Keratinocyte (primary cell): ENCODE measurements around the gene CAPN7. TPM values are rescaled to one million over a fixed set of nuclear protein-coding genes. Genes with fewer than 3 reads are reported as not detected.

Source experiments
- DNase-seq: peaks from one replicate; pipeline ENCODE4 v3.0.0-alpha.2; 2011; ENCODE audit warnings: low read depth, missing footprints, low spot score
- FAIRE-seq: peaks from 2 replicates; lab custom pipeline; 2011; peaks lifted over from hg19 to GRCh38; lab: Jason Lieb, UNC
- H2AFZ ChIP-seq: 2 replicates; pipeline ENCODE4 v1.6.0; 2012; ENCODE audit warnings: low read length, control low read depth, inconsistent platforms; ENCODE audit not compliant: control insufficient read depth
- H3K27ac ChIP-seq: 2 replicates; pipeline ENCODE4 v1.5.1; 2011; ENCODE audit warnings: low read length; ENCODE audit not compliant: control insufficient read depth, insufficient read depth
- H3K27me3 ChIP-seq: 3 replicates; pipeline ENCODE4 v1.6.0; 2011; ENCODE audit warnings: low read length; ENCODE audit not compliant: control insufficient read depth, insufficient read depth; ENCODE audit errors: extremely low read depth
- H3K36me3 ChIP-seq, 2 experiments: 2 replicates in 1 of 2; 3 replicates in 1 of 2; pipeline ENCODE4 v1.5.1; 2011; ENCODE audit warnings: low read length in 2 of 2, mild to moderate bottlenecking in 1 of 2; ENCODE audit not compliant: control insufficient read depth in 2 of 2, insufficient read depth in 2 of 2; ENCODE audit errors: extremely low read depth in 1 of 2
- H3K4me1 ChIP-seq: 3 replicates; pipeline ENCODE4 v1.5.1; 2011; ENCODE audit warnings: low read length; ENCODE audit not compliant: control insufficient read depth, insufficient read depth; ENCODE audit errors: extremely low read depth
- H3K4me2 ChIP-seq: 3 replicates; pipeline ENCODE4 v1.6.0; 2011; ENCODE audit warnings: low read depth, low read length; ENCODE audit not compliant: control insufficient read depth, insufficient read depth; ENCODE audit errors: extremely low read depth
- H3K4me3 ChIP-seq, 3 experiments: fragments of 200-600 bp in 1 of 3; sonication (generic) in 1 of 3; 2 replicates in 2 of 3; 3 replicates in 1 of 3; pipeline ENCODE4 v1.5.1; 2011 to 2016; ENCODE audit warnings: low read length in 3 of 3, mild to moderate bottlenecking in 3 of 3, control low read depth in 2 of 3, inconsistent platforms in 1 of 3, low read depth in 1 of 3, mixed read lengths in 1 of 3, mixed run types in 1 of 3, moderate library complexity in 1 of 3; ENCODE audit not compliant: control insufficient read depth in 2 of 3, insufficient read depth in 2 of 3; ENCODE audit errors: extremely low read depth in 1 of 3
- H3K79me2 ChIP-seq: 2 replicates; pipeline ENCODE4 v1.6.0; 2012; ENCODE audit warnings: low read length; ENCODE audit not compliant: control insufficient read depth, insufficient read depth
- H3K9ac ChIP-seq: 3 replicates; pipeline ENCODE4 v1.6.0; 2011; ENCODE audit warnings: low read length; ENCODE audit not compliant: control insufficient read depth, insufficient read depth; ENCODE audit errors: extremely low read depth
- H3K9me1 ChIP-seq: 3 replicates; pipeline ENCODE4 v1.6.0; 2011; ENCODE audit warnings: low read length; ENCODE audit not compliant: control insufficient read depth, insufficient read depth; ENCODE audit errors: extremely low read depth
- H3K9me3 ChIP-seq: 2 replicates; pipeline ENCODE4 v1.5.1; 2012; ENCODE audit warnings: low read depth, low read length; ENCODE audit not compliant: control insufficient read depth
- H4K20me1 ChIP-seq: 3 replicates; pipeline ENCODE4 v1.6.0; 2011; ENCODE audit warnings: low read length; ENCODE audit not compliant: control insufficient read depth, insufficient read depth; ENCODE audit errors: extremely low read depth
- CTCF ChIP-seq, 3 experiments: IDR thresholded peaks in 1 of 3; conservative IDR thresholded peaks in 1 of 3; optimal IDR thresholded peaks in 1 of 3; 2 replicates in 2 of 3; 3 replicates in 1 of 3; pipeline versions ENCODE3 to v1.5.1; 2011; ENCODE audit warnings: low read length in 3 of 3, mild to moderate bottlenecking in 3 of 3, moderate library complexity in 2 of 3, control low read depth in 1 of 3, inconsistent platforms in 1 of 3; ENCODE audit not compliant: insufficient read depth in 2 of 3; ENCODE audit errors: extremely low read depth in 1 of 3
- EZH2 ChIP-seq: IDR thresholded peaks from one replicate; pipeline ENCODE4 v1.6.1; 2012; ENCODE audit warnings: inconsistent platforms, mild to moderate bottlenecking, low read length, moderate library complexity
- dilution Hi-C: fragments of 300-500 bp; cut with MboI; formaldehyde crosslinking; loops from one replicate; pipeline ENCODE4 v1.7.0; 2020; ENCODE audit warnings: low sequenced_read_pairs; ENCODE audit not compliant: extremely low pct_ligation_motif_present
- polyA plus RNA-seq, 5 experiments: library from polyadenylated mRNA; depleted of rRNA in 3 of 5; stranded (reverse) in 3 of 5; stranded (forward) in 1 of 5; unstranded in 1 of 5; fragments of >200 nt; gene quantifications; 1 replicate in 1 of 5; 2 replicates in 3 of 5; 3 replicates in 1 of 5; pipeline versions ENCODE4 v1.2.1 to v1.2.3, GENCODE V29; 2011 to 2012; ENCODE audit warnings: missing spikeins in 2 of 5, low read depth in 1 of 5, low replicate concordance in 1 of 5

The CAPN7 gene
- polyA plus RNA-seq, 1 donor (not counting 4 experiments of a cell fraction or from before 2014, with no cell fraction given) = 29.3 TPM

DNA sequence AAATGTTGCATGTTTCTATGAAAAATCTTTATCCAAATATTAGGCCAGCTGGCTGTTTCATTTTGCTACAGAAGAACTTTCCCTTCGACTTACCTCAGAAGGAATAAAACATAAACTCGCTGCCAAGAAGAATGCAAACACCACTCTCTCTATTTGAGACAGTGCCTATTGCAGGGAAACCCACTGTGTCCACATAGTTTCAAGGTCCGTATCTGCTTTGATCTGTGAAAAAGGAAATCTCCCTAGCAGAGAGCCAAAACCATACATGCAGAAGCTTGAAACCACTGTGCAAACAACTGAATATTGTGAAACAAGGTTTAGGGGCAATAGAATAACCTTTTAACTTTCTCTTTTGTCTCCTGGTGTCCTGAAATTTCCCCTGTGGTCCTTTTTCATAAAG, 35.0 kb upstream of the CAPN7 start:
- DNase-seq (no peak), FAIRE-seq (no peak)
- no peaks in the 10 kb centered on the region for H3K27me3 ChIP-seq

DNA sequence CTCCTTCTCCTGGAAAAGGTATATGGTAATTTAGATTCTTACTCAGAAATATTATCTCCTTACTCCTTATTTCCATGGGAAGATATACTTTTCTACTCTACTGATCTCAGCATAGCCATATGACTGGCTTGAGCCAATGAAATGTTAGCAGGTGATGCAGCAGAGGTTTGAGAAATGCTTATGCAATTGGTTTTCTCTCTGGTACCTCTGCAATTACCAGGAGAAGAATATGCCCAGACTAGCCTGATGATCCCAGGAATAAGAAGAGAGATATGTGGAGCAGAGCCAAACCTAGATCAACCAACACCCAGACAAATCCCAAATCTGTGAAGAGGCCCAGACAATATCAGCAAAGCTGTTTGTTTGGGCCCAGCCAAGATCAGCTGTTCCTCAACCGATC, 33.2 kb upstream of the CAPN7 start:
- dilution Hi-C loops = no loop called here
- no peak overlapping the region for H3K9ac ChIP-seq
- H3K4me2 ChIP-seq = no peak overlapping the region
- H4K20me1 ChIP-seq = no peaks in the 10 kb centered on the region
- H3K9me1 ChIP-seq = no peaks in the 10 kb centered on the region
- no peak overlapping the region for H3K4me3 ChIP-seq
- no peaks in the 10 kb centered on the region for H3K36me3 ChIP-seq
- no peak for FAIRE-seq
- H3K27me3 ChIP-seq = no peaks in the 10 kb centered on the region
- H3K9me3 ChIP-seq = no peaks in the 10 kb centered on the region
- DNase-seq = no peak
- H3K27ac ChIP-seq = no peak overlapping the region
- no peak overlapping the region for H2AFZ ChIP-seq
- H3K4me1 ChIP-seq = no peaks in the 10 kb centered on the region
- TF ChIP-seq CTCF (optimal IDR thresholded peaks at IDR 0.05 in 1 of 3, IDR thresholded peaks at IDR 0.05 in 1 of 3, conservative IDR thresholded peaks at IDR 0.05 in 1 of 3; ENCODE audit: extremely low read depth in 1 of 3, insufficient read depth in 2 of 3, low read length in 3 of 3) = no peak
- TF ChIP-seq EZH2 = no peak
- no peaks in the 10 kb centered on the region for H3K79me2 ChIP-seq

More for the DNA sequence above, 35.0 kb upstream of the CAPN7 start:
- no peaks in the 10 kb centered on the region for H3K9me3 ChIP-seq
- dilution Hi-C loops = no loop called here
- no peaks in the 10 kb centered on the region for H4K20me1 ChIP-seq
- no peak overlapping the region for H3K27ac ChIP-seq
- no peaks in the 10 kb centered on the region for H3K79me2 ChIP-seq
- no peaks in the 10 kb centered on the region for H3K4me1 ChIP-seq
- no peaks in the 10 kb centered on the region for H3K36me3 ChIP-seq
- H3K4me3 ChIP-seq = no peak overlapping the region
- no peak overlapping the region for H3K9ac ChIP-seq
- H3K4me2 ChIP-seq = no peak overlapping the region
- no peak for TF ChIP-seq CTCF (optimal IDR thresholded peaks at IDR 0.05 in 1 of 3, IDR thresholded peaks at IDR 0.05 in 1 of 3, conservative IDR thresholded peaks at IDR 0.05 in 1 of 3; ENCODE audit: extremely low read depth in 1 of 3, insufficient read depth in 2 of 3, low read length in 3 of 3)
- no peaks in the 10 kb centered on the region for H3K9me1 ChIP-seq
- no peak overlapping the region for H2AFZ ChIP-seq
